HG03066 (cell line): ENCODE results near the gene OXLD1.

ENCODE experiments used
- ATAC-seq: cut with Tn5 transposase; IDR thresholded peaks from one replicate; pipeline ENCODE4 v1.9.1; 2021; ENCODE audit warnings: low read depth; ENCODE audit not compliant: unreplicated experiment

Gene OXLD1

GRCh38 chr17:81702934-81703746 lies 36.7 kb upstream of the OXLD1 start, which contains the start of gene MRPL12:
Gene MRPL12, plus strand, starts transcription at chr17:81703367. Its CDS starts 135 bp downstream, at chr17:81703502.
- peak; percentile 79 for ATAC-seq

- no peak for ATAC-seq
Measured at GRCh38 chr17:81701288-81702071, 35.1 kb upstream of the OXLD1 start.

- ATAC-seq = no peak
Measured at GRCh38 chr17:81700353-81701287, 34.2 kb upstream of the OXLD1 start.

GRCh38 chr17:81697261-81698044 lies 31.0 kb upstream of the OXLD1 start:
- ATAC-seq = no peak

- no peak for ATAC-seq
Measured at GRCh38 chr17:81696218-81696941, 30.0 kb upstream of the OXLD1 start.

GRCh38 chr17:81695801-81696200 lies 29.4 kb upstream of the OXLD1 start:
- no peak for ATAC-seq

GRCh38 chr17:81695211-81695610 lies 28.8 kb upstream of the OXLD1 start:
- ATAC-seq = no peak

- no peak for ATAC-seq
Measured at GRCh38 chr17:81694810-81695209, 28.4 kb upstream of the OXLD1 start.

GRCh38 chr17:81693509-81694210 lies 27.3 kb upstream of the OXLD1 start:
- ATAC-seq = no peak

GRCh38 chr17:81691608-81692007 lies 25.2 kb upstream of the OXLD1 start:
- ATAC-seq = no peak

GRCh38 chr17:81691196-81691595 lies 24.8 kb upstream of the OXLD1 start:
- ATAC-seq = no peak

- ATAC-seq = no peak
Measured at GRCh38 chr17:81690549-81690948, 24.1 kb upstream of the OXLD1 start.

- ATAC-seq = no peak
Measured at GRCh38 chr17:81690066-81690465, 23.7 kb upstream of the OXLD1 start.

GRCh38 chr17:81688616-81689015 lies 22.2 kb upstream of the OXLD1 start:
- ATAC-seq = no peak

GRCh38 chr17:81687770-81688541 lies 21.6 kb upstream of the OXLD1 start:
- ATAC-seq = no peak

GRCh38 chr17:81686614-81687013 lies 20.2 kb upstream of the OXLD1 start:
- ATAC-seq = no peak

- ATAC-seq = no peak
Measured at GRCh38 chr17:81685108-81685507, 18.7 kb upstream of the OXLD1 start.

- peak; percentile 4 for ATAC-seq
Measured at GRCh38 chr17:81684442-81684911, 18.1 kb upstream of the OXLD1 start.
